Progenitor cell of endocrine pancreas (in vitro differentiated cells): ENCODE measurements around the gene NSMCE1. TPM values are rescaled to one million over a fixed set of nuclear protein-coding genes. Genes with fewer than 3 reads are reported as not detected.
"Not testable (repeated sequence)": the region's sequence is repeated elsewhere in the genome, so short reads cannot be mapped to it uniquely, and the experiment has no call there.

Experiments used
- DNase-seq: peaks from one replicate; pipeline ENCODE4 v3.0.0; 2021; ENCODE audit warnings: low spot score; ENCODE audit not compliant: unreplicated experiment
- H3K27ac Mint-ChIP-seq: 2 replicates; pipeline ENCODE4 v1.8.0; 2021; ENCODE audit warnings: mild to moderate bottlenecking, moderate library complexity, mixed read lengths
- H3K27me3 Mint-ChIP-seq: 2 replicates; pipeline ENCODE4 v1.8.0; 2021; ENCODE audit warnings: mixed read lengths
- H3K36me3 Mint-ChIP-seq: 2 replicates; pipeline ENCODE4 v1.8.0; 2022; ENCODE audit warnings: mixed read lengths; ENCODE audit not compliant: insufficient read depth
- H3K4me1 Mint-ChIP-seq: 2 replicates; pipeline ENCODE4 v1.8.0; 2021; ENCODE audit warnings: low read depth, mixed read lengths
- H3K4me3 Mint-ChIP-seq: 2 replicates; pipeline ENCODE4 v1.8.0; 2021; ENCODE audit warnings: low read depth, mild to moderate bottlenecking, moderate library complexity, mixed read lengths
- H3K9me3 Mint-ChIP-seq: 2 replicates; pipeline ENCODE4 v1.8.0; 2021; ENCODE audit warnings: low read depth, mixed read lengths
- total RNA-seq: library from RNA; stranded (reverse); gene quantifications from 2 replicates; pipeline ENCODE4 v1.2.1, GENCODE V29; 2021
- TF ChIP-seq, protein P1 (sequence below): fragments of 200-600 bp; sonication (generic); IDR thresholded peaks from one replicate; pipeline ENCODE4 v1.5.0; 2021; ENCODE audit warnings: antibody characterized with exemption, mild to moderate bottlenecking; ENCODE audit not compliant: unreplicated experiment

Gene NSMCE1
- total RNA-seq, 1 donor from 2014 or later: 26.2 TPM

DNA sequence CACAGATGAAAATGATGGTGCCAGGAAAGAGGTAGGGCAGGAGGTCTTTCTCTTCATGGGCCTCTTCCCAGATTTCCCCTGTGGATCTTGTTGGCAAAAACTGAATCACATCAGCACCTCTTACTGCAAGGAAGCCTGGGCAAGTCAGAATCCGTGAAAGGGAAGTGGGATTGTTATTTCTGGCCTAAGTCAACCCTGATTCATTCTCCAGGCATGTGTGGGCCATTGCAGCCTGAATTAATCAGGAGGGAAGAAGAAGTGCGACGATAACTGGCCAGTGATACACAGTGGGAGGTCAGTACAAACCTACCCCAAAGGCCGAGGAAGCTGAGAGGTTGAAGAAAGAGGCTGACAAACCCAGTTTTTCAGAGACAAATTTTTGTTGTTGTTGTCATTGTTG lies 17.9 kb upstream of the NSMCE1 start:
- Mint-ChIP-seq H3K27ac (no peak overlapping the region), H3K4me1 (peaks cover 1% of the 10 kb centered on the region), H3K27me3 (peaks cover 3% of the 10 kb centered on the region), H3K4me3 (no peak overlapping the region), H3K36me3 (no peaks in the 10 kb centered on the region), H3K9me3 (peaks cover 4% of the 10 kb centered on the region)
- TF ChIP-seq, protein P1, sequence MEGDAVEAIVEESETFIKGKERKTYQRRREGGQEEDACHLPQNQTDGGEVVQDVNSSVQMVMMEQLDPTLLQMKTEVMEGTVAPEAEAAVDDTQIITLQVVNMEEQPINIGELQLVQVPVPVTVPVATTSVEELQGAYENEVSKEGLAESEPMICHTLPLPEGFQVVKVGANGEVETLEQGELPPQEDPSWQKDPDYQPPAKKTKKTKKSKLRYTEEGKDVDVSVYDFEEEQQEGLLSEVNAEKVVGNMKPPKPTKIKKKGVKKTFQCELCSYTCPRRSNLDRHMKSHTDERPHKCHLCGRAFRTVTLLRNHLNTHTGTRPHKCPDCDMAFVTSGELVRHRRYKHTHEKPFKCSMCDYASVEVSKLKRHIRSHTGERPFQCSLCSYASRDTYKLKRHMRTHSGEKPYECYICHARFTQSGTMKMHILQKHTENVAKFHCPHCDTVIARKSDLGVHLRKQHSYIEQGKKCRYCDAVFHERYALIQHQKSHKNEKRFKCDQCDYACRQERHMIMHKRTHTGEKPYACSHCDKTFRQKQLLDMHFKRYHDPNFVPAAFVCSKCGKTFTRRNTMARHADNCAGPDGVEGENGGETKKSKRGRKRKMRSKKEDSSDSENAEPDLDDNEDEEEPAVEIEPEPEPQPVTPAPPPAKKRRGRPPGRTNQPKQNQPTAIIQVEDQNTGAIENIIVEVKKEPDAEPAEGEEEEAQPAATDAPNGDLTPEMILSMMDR: no peak
- no peak for DNase-seq

GRCh38 chr16:27285676-27286196 lies 17.2 kb upstream of the NSMCE1 start:
- H3K36me3 Mint-ChIP-seq: no peaks in the 10 kb centered on the region
- peaks cover 4% of the 10 kb centered on the region for H3K9me3 Mint-ChIP-seq
- H3K4me1 Mint-ChIP-seq: peaks cover 1% of the 10 kb centered on the region
- DNase-seq: no peak
- no peak overlapping the region for H3K27ac Mint-ChIP-seq
- H3K27me3 Mint-ChIP-seq: peaks cover 8% of the 10 kb centered on the region
- H3K4me3 Mint-ChIP-seq: no peak overlapping the region
- TF ChIP-seq, protein P1: no peak

- peaks cover 4% of the 10 kb centered on the region for H3K9me3 Mint-ChIP-seq
- peaks cover 1% of the 10 kb centered on the region for H3K4me1 Mint-ChIP-seq
- H3K27ac Mint-ChIP-seq: no peak overlapping the region
- no peak overlapping the region for H3K4me3 Mint-ChIP-seq
- TF ChIP-seq, protein P1: no peak
- H3K27me3 Mint-ChIP-seq: peaks cover 8% of the 10 kb centered on the region
- no peak for DNase-seq
- no peaks in the 10 kb centered on the region for H3K36me3 Mint-ChIP-seq
Observed at GRCh38 chr16:27284865-27285675, 16.5 kb upstream of the NSMCE1 start.

DNA sequence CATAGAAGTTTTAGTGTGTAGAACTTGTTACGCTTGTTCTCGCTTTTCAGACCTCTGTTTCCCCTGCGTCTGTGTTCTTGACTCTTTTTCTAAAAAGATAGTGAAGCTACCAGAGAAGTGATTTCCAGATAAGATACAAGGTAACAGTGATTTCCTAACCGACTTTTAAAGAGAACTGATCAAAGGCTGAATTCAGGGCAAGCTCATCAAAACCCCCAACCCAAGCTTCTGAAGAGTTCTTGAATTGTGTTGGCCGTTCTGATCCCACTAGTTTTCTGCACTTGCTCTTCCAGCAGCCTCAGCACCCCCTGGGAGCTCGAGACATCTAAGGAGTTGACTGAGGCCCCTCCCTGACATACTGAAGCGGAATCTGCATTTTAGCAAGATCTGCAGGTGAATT lies 12.7 kb upstream of the NSMCE1 start:
- H3K4me3 Mint-ChIP-seq: no peak overlapping the region
- TF ChIP-seq, protein P1: no peak
- H3K27ac Mint-ChIP-seq: no peak overlapping the region

GRCh38 chr16:27275394-27275793 lies 6.8 kb upstream of the NSMCE1 start:
- TF ChIP-seq, protein P1: no peak
- Mint-ChIP-seq H3K36me3 (no peaks in the 10 kb centered on the region), H3K9me3 (no peaks in the 10 kb centered on the region), H3K27me3 (no peaks in the 10 kb centered on the region), H3K27ac (no peak overlapping the region), H3K4me1 (no peaks in the 10 kb centered on the region), H3K4me3 (no peak overlapping the region)
- no peak for DNase-seq

More for the DNA sequence above, 12.7 kb upstream of the NSMCE1 start:
- peaks cover 1% of the 10 kb centered on the region for H3K4me1 Mint-ChIP-seq
- peaks cover 8% of the 10 kb centered on the region for H3K27me3 Mint-ChIP-seq
- H3K36me3 Mint-ChIP-seq: no peaks in the 10 kb centered on the region
- no peaks in the 10 kb centered on the region for H3K9me3 Mint-ChIP-seq
- no peak for DNase-seq

GRCh38 chr16:27274424-27274874 lies 5.9 kb upstream of the NSMCE1 start:
- H3K27ac Mint-ChIP-seq, H3K9me3 Mint-ChIP-seq, H3K36me3 Mint-ChIP-seq, DNase-seq, H3K27me3 Mint-ChIP-seq, H3K4me1 Mint-ChIP-seq, H3K4me3 Mint-ChIP-seq: not testable (repeated sequence)
